ENCODE results near the gene TIAM2.

Gene TIAM2

GRCh38 chr6:155141512-155141911 is 146.4 kb downstream of the TIAM2 start:
- no peak for DNase-seq

- DNase-seq: no peak
Observed at GRCh38 chr6:155142168-155143028, 147.3 kb downstream of the TIAM2 start.

- DNase-seq: no peak
Observed at GRCh38 chr6:155143029-155143577, 148.0 kb downstream of the TIAM2 start.

- DNase-seq: no peak
Observed at GRCh38 chr6:155143578-155144106, 148.5 kb downstream of the TIAM2 start.

GRCh38 chr6:155146205-155146604 is 151.1 kb downstream of the TIAM2 start:
- DNase-seq: no peak

GRCh38 chr6:155147958-155148663 is 153.0 kb downstream of the TIAM2 start:
- DNase-seq: no peak

GRCh38 chr6:155150967-155151671 is 156.0 kb downstream of the TIAM2 start:
- no peak for DNase-seq

GRCh38 chr6:155152211-155153076 is 157.3 kb downstream of the TIAM2 start:
- no peak for DNase-seq

- DNase-seq: no peak
Observed at GRCh38 chr6:155154158-155154830, 159.2 kb downstream of the TIAM2 start.

GRCh38 chr6:155155787-155156447 is 160.8 kb downstream of the TIAM2 start:
- DNase-seq: no peak

- no peak for DNase-seq
Observed at GRCh38 chr6:155157101-155157500, 162.0 kb downstream of the TIAM2 start.

- no peak for DNase-seq
Observed at GRCh38 chr6:155158030-155158843, 163.1 kb downstream of the TIAM2 start.

GRCh38 chr6:155162682-155163081 is 167.6 kb downstream of the TIAM2 start:
- no peak for DNase-seq

GRCh38 chr6:155163601-155164000 is 168.5 kb downstream of the TIAM2 start:
- DNase-seq: no peak

GRCh38 chr6:155165029-155165710 is 170.1 kb downstream of the TIAM2 start:
- DNase-seq: no peak

- DNase-seq: no peak
Observed at GRCh38 chr6:155170519-155170918, 175.4 kb downstream of the TIAM2 start.

GRCh38 chr6:155171109-155171746 is 176.1 kb downstream of the TIAM2 start:
- peak; percentile 68 for DNase-seq

GRCh38 chr6:155171747-155172449 is 176.8 kb downstream of the TIAM2 start:
- DNase-seq: no peak
